Dermis microvascular lymphatic vessel endothelial cell (primary cell): ENCODE measurements around the gene INPP5B. TPM values are rescaled to one million over a fixed set of nuclear protein-coding genes. Genes with fewer than 3 reads are reported as not detected.

Source experiments
- DNase-seq, 2 donors: peaks; one replicate each; pipeline versions ENCODE4 v3.0.0 to v3.0.0-alpha.2; 2010; ENCODE audit warnings: low read depth in 2 of 2
- total RNA-seq: library from RNA; depleted of rRNA; stranded (reverse); fragments of >200 nt; gene quantifications from 2 replicates; pipeline ENCODE4 v1.2.1, GENCODE V29; 2014

INPP5B gene
- total RNA-seq, 1 donor from 2014 or later = 17.6 TPM

- DNase-seq = no peak
Observed at GRCh38 chr1:37840711-37841110, 106.1 kb downstream of the INPP5B start.

- no peak for DNase-seq
Observed at GRCh38 chr1:37839676-37840075, 107.2 kb downstream of the INPP5B start.

GRCh38 chr1:37836788-37837187, 110.1 kb downstream of the INPP5B start:
- no peak for DNase-seq

- no peak for DNase-seq
Observed at GRCh38 chr1:37831809-37832208, 115.0 kb downstream of the INPP5B start.

GRCh38 chr1:37831109-37831508, 115.7 kb downstream of the INPP5B start:
- no peak for DNase-seq

GRCh38 chr1:37828410-37829074, 118.3 kb downstream of the INPP5B start:
- DNase-seq = no peak

GRCh38 chr1:37825506-37825905, 121.3 kb downstream of the INPP5B start:
- no peak for DNase-seq

GRCh38 chr1:37824001-37824400, 122.9 kb downstream of the INPP5B start:
- no peak for DNase-seq

- DNase-seq = no peak
Observed at GRCh38 chr1:37822906-37823815, 123.7 kb downstream of the INPP5B start.

GRCh38 chr1:37821481-37821880, 125.4 kb downstream of the INPP5B start:
- DNase-seq = no peak

- DNase-seq = no peak
Observed at GRCh38 chr1:37817481-37817880, 129.4 kb downstream of the INPP5B start.

- no peak for DNase-seq
Observed at GRCh38 chr1:37814252-37814651, 132.6 kb downstream of the INPP5B start.

- no peak for DNase-seq
Observed at GRCh38 chr1:37813529-37814145, 133.2 kb downstream of the INPP5B start.

GRCh38 chr1:37811027-37811655, 135.7 kb downstream of the INPP5B start:
- DNase-seq = peak; percentile 77 to 86

Other genes starting within 250 kb of the INPP5B start
- under 0.01 TPM in 2 replicates for gene EPHA10, start 181.9 kb downstream of the INPP5B start, total RNA-seq
- 0.64 and 1.6 TPM in 2 replicates for gene MANEAL, start 153.2 kb downstream of the INPP5B start, total RNA-seq
- 12.1 and 21.2 TPM in 2 replicates for gene C1orf122, start 139.3 kb downstream of the INPP5B start, total RNA-seq
- 13.0 and 17.8 TPM in 2 replicates for gene YRDC, start 138.8 kb downstream of the INPP5B start, total RNA-seq
- gene MTF1, start 87.5 kb downstream of the INPP5B start, total RNA-seq = 1.4 and 2.7 TPM in 2 replicates
- 44.0 and 63.3 TPM in 2 replicates for gene SF3A3, start 43.0 kb upstream of the INPP5B start, total RNA-seq
- 10.9 and 18.1 TPM in 2 replicates for gene FHL3, start 58.5 kb upstream of the INPP5B start, total RNA-seq
- 24.7 and 32.5 TPM in 2 replicates for gene UTP11, start 65.7 kb upstream of the INPP5B start, total RNA-seq
- under 0.01 TPM in 1 of 2 replicates, not detected in the other for gene POU3F1, start 99.7 kb upstream of the INPP5B start, total RNA-seq